ENCODE results near the gene CDKAL1.

Gene CDKAL1

DNA sequence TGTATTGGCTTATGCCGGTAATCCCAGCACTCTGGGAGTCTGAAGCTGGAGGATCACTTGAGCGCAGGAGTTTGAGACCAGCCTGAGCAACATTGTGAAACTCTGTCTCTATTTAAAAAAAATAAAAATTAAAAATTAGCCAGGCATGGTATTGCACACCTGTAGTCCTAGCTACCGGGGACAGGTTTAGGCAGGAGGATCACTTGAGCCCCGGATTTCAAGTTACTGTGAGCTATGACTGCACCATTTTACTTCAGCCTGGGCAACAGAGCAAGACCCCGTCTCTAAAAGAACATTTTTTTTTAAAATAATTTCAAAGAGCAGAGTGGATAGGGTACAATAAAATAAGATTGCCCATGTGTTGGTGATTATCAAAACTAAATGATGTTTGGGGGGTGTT lies 576.4 kb downstream of the CDKAL1 start:
- H3K4me3 ChIP-seq (ENCODE audit: low read depth, low read length), result no peak overlapping the region
- TF ChIP-seq, protein P1, sequence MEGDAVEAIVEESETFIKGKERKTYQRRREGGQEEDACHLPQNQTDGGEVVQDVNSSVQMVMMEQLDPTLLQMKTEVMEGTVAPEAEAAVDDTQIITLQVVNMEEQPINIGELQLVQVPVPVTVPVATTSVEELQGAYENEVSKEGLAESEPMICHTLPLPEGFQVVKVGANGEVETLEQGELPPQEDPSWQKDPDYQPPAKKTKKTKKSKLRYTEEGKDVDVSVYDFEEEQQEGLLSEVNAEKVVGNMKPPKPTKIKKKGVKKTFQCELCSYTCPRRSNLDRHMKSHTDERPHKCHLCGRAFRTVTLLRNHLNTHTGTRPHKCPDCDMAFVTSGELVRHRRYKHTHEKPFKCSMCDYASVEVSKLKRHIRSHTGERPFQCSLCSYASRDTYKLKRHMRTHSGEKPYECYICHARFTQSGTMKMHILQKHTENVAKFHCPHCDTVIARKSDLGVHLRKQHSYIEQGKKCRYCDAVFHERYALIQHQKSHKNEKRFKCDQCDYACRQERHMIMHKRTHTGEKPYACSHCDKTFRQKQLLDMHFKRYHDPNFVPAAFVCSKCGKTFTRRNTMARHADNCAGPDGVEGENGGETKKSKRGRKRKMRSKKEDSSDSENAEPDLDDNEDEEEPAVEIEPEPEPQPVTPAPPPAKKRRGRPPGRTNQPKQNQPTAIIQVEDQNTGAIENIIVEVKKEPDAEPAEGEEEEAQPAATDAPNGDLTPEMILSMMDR (conservative IDR thresholded peaks at IDR 0.05; ENCODE audit: low read depth, low read length), result no peak

DNA sequence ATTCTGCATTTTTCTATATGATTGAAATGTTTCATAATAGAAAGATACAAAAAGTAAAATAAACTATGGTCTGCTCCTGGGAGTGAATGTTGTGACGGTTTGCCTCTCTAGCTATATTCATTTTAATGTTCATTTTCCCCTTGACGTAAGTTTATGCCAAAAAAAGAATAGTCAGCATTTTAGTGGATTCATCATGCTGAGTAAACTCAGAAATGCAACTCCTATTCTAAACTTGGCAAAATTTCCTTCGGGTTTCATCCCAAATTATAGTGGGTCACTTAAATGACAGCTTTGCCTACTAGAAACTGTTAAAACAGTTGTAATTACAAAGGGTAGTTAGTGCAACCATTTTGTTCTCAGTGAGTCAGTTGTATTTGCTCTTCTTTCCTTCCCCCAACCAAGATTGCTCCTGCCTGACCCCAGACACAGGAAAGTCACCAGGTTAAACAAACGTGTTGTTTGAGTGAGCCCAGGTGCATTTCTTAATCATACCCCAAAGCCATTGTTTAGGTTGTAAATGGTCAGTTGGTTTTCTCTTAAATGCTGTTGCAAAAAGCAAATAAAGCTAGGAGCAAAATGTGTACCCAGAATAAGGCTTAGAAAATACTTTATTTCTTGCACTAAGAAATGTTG lies 577.0 kb downstream of the CDKAL1 start:
- H3K4me3 ChIP-seq (ENCODE audit: low read depth, low read length), result no peak overlapping the region
- no peak for DNase-seq (ENCODE audit: low read depth)
- TF ChIP-seq, protein P1 (conservative IDR thresholded peaks at IDR 0.05; ENCODE audit: low read depth, low read length), result no peak

More for the DNA sequence above, 576.4 kb downstream of the CDKAL1 start:
- DNase-seq (ENCODE audit: low read depth), result no peak

DNA sequence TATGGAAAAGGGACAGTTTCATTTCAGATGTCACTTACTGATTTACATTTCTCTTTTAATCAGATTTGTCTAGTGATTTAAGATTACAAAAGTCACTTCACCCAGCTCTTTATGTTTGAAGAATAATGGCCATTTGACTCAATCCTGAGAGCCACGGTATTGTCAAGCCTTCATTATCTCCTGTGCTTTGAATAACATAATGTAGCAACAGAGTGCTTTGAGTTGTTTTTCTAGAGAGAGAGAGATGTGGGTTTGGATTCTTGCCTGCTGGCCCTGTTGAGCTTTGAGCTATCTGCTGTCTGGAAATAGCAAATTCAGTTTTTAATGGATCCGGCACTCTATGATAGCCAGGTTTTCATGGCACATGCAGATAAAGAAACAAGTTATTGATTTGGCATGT lies 580.9 kb downstream of the CDKAL1 start:
- H3K4me3 ChIP-seq (ENCODE audit: low read depth, low read length), result no peak overlapping the region
- TF ChIP-seq, protein P1 (conservative IDR thresholded peaks at IDR 0.05; ENCODE audit: low read depth, low read length), result no peak
- DNase-seq (ENCODE audit: low read depth), result peak; percentile 75

DNA sequence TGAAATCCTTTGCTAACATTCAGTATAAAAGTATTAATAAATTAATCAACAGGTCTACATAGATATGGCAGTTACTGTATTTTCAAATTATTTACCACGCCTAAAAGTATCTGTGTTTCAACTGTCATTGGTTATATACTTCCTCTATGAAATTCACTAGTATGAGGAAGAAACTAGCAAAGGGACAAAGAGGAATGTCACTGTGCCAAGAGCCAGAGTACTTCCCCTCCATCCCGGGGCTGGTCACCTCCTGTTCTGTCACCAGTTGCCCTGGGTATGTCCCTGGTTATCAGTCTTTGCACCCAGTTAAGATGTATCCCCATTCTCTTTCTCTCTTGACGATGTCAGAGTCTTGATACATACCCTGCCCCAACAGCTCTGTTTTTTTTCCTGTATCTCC lies 582.5 kb downstream of the CDKAL1 start:
- DNase-seq (ENCODE audit: low read depth), result no peak
- TF ChIP-seq, protein P1 (conservative IDR thresholded peaks at IDR 0.05; ENCODE audit: low read depth, low read length), result no peak
- no peak overlapping the region for H3K4me3 ChIP-seq (ENCODE audit: low read depth, low read length)

DNA sequence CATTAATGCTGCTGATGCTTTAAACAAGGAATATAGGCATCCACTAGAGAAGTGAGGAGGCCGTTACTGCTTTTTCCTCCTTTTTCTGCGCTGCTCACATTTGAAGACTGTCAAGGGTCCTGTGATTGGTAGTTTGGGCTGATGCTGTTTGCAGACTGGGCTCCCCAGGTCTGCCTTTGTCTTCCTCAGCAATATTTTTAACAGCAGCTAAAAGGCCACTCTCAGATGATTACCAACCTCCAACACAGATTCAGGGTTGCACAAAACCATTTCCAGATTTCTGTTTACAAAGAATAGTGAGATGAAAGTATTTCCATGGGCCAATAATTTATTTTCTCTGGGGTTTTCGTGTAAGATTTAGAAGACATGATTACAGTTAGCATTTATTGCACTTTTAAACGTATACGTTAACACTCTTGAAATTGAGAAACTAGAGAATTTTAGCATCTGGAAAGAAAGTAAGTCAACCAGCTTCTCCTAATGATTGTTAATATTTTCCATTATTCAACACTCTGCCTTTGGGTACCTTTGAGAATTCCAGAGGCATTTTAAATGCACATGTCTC lies 584.0 kb downstream of the CDKAL1 start:
- no peak overlapping the region for H3K4me3 ChIP-seq (ENCODE audit: low read depth, low read length)
- TF ChIP-seq, protein P1 (conservative IDR thresholded peaks at IDR 0.05; ENCODE audit: low read depth, low read length), result no peak
- no peak for DNase-seq (ENCODE audit: low read depth)

DNA sequence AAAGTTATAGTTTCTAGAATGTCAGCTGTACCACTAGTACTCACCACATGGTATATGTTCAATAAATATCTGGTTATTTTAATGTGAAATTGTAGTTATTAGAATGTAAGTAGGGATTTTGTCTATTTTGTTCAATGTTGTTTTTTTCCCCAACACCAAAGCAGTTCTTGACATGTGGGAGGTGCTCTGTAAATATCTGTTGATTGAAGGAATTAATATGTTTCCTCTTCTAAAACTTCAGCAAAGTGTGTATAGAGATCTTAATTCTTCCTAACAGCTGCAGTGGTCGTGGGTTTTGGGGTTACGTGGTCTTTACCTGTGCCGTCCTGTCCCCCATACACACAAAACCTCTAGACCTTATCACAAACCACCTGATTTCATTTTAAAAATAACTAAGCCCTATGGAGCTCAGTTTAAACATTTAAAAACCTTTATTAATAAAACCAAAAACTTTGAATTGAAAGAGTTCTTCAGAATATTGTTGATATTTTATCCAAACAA lies 587.4 kb downstream of the CDKAL1 start:
- TF ChIP-seq, protein P1 (conservative IDR thresholded peaks at IDR 0.05; ENCODE audit: low read depth, low read length), result no peak
- H3K4me3 ChIP-seq (ENCODE audit: low read depth, low read length), result no peak overlapping the region
- no peak for DNase-seq (ENCODE audit: low read depth)

All from choroid plexus epithelial cell (primary cell).